Neural cell (in vitro differentiated cells): Measurements from ENCODE around the gene ADAMTS15. TPM values are rescaled to one million over a fixed set of nuclear protein-coding genes. Genes with fewer than 3 reads are reported as not detected.

ENCODE experiments used
- H2AFZ ChIP-seq: fragments of 200-600, 300-800 bp; sonication (generic), shearing (Covaris generic); 2 replicates; pipeline ENCODE4 v1.6.0; 2014; ENCODE audit warnings: low read depth, mild to moderate bottlenecking, antibody characterized with exemption, low read length, moderate library complexity
- H3F3A ChIP-seq: fragments of 200-600 bp; shearing (Covaris generic); 2 replicates; pipeline ENCODE4 v1.6.1; 2016; ENCODE audit warnings: mild to moderate bottlenecking, moderate library complexity, mixed read lengths, antibody characterized with exemption, low read length; ENCODE audit not compliant: insufficient read depth, poor library complexity, severe bottlenecking
- H3K27ac ChIP-seq: fragments of 200-600, 300-800 bp; sonication (generic), shearing (Covaris generic); 2 replicates; pipeline ENCODE4 v1.5.1; 2014; ENCODE audit warnings: mild to moderate bottlenecking, low read length, moderate library complexity
- H3K27me3 ChIP-seq: fragments of 300-800, 200-600 bp; sonication (generic), shearing (Covaris generic); 2 replicates; pipeline ENCODE4 v1.6.0; 2014; ENCODE audit warnings: mild to moderate bottlenecking, low read depth, low read length, moderate library complexity; ENCODE audit not compliant: insufficient read depth
- H3K36me3 ChIP-seq: fragments of 300-800, 200-600 bp; sonication (generic), shearing (Covaris generic); 2 replicates; pipeline ENCODE4 v1.5.1; 2014; ENCODE audit warnings: mild to moderate bottlenecking, antibody characterized with exemption, low read length, moderate library complexity; ENCODE audit not compliant: insufficient read depth
- H3K4me2 ChIP-seq: fragments of 300-800, 200-600 bp; sonication (generic), shearing (Covaris generic); 2 replicates; pipeline ENCODE4 v1.6.0; 2014; ENCODE audit warnings: mild to moderate bottlenecking, low read length
- H3K4me3 ChIP-seq: fragments of 300-800, 200-600 bp; sonication (generic), shearing (Covaris generic); 2 replicates; pipeline ENCODE4 v1.5.1; 2014; ENCODE audit warnings: mild to moderate bottlenecking, low read length, moderate library complexity
- H3K79me2 ChIP-seq: fragments of 200-600 bp; shearing (Covaris generic); replicated peaks from 2 replicates; pipeline ENCODE4 v1.6.0; 2014; ENCODE audit warnings: mild to moderate bottlenecking, low read length, moderate library complexity; ENCODE audit not compliant: insufficient read depth
- H3K9ac ChIP-seq: fragments of 300-800, 200-600 bp; sonication (generic), shearing (Covaris generic); 2 replicates; pipeline ENCODE4 v1.6.1; 2016; ENCODE audit warnings: mild to moderate bottlenecking, low read length, mixed read lengths
- H3K9me2 ChIP-seq: fragments of 200-600 bp; shearing (Covaris generic); 2 replicates; pipeline ENCODE4 v1.6.1; 2016; ENCODE audit warnings: mild to moderate bottlenecking, low read length, mixed read lengths; ENCODE audit not compliant: insufficient read depth
- H3K9me3 ChIP-seq: fragments of 200-600, 300-800 bp; sonication (generic), shearing (Covaris generic); 2 replicates; pipeline ENCODE4 v1.6.1; 2016; ENCODE audit warnings: mild to moderate bottlenecking, mixed run types, low read length, moderate library complexity, mixed read lengths
- H4K20me1 ChIP-seq: fragments of 200-600 bp; shearing (Covaris generic); 2 replicates; pipeline ENCODE4 v1.6.1; 2016; ENCODE audit warnings: mild to moderate bottlenecking, mixed run types; ENCODE audit not compliant: insufficient read depth
- CTCF ChIP-seq: fragments of 450-650 bp; IDR thresholded peaks from 2 replicates; pipeline ENCODE4 v1.5.1; 2014; ENCODE audit warnings: antibody characterized with exemption, mild to moderate bottlenecking, moderate library complexity; ENCODE audit not compliant: poor library complexity, severe bottlenecking
- EP300 ChIP-seq: fragments of 450-650 bp; conservative IDR thresholded peaks from 2 replicates; pipeline ENCODE4 v1.6.1; 2014; ENCODE audit warnings: antibody characterized with exemption, mild to moderate bottlenecking, moderate library complexity; ENCODE audit not compliant: poor library complexity, severe bottlenecking
- EZH2 ChIP-seq: fragments of 200-600, 300-800 bp; shearing (Covaris generic), sonication (generic); IDR thresholded peaks from 2 replicates; pipeline ENCODE4 v1.6.1; 2014; ENCODE audit warnings: antibody characterized with exemption, low read length, borderline replicate concordance, mild to moderate bottlenecking; ENCODE audit not compliant: insufficient read depth, poor library complexity, severe bottlenecking
- MXI1 ChIP-seq: fragments of 450-650 bp; conservative IDR thresholded peaks from 2 replicates; pipeline ENCODE4 v1.6.1; 2014; ENCODE audit warnings: antibody characterized with exemption, mild to moderate bottlenecking; ENCODE audit not compliant: poor library complexity, severe bottlenecking
- POLR2AphosphoS5 ChIP-seq: IDR thresholded peaks from 2 replicates; pipeline ENCODE4 v1.6.1; 2012
- RAD21 ChIP-seq: fragments of 450-650 bp; conservative IDR thresholded peaks from 2 replicates; pipeline ENCODE4 v1.6.1; 2014; ENCODE audit warnings: antibody characterized with exemption, mild to moderate bottlenecking, moderate library complexity
- REST ChIP-seq: IDR thresholded peaks from 2 replicates; pipeline ENCODE4 v1.6.1; 2012; ENCODE audit warnings: borderline replicate concordance
- SMC3 ChIP-seq: fragments of 450-650 bp; conservative IDR thresholded peaks from 2 replicates; pipeline ENCODE4 v1.6.1; 2014; ENCODE audit warnings: antibody characterized with exemption, mild to moderate bottlenecking, moderate library complexity; ENCODE audit not compliant: poor library complexity
- TAF1 ChIP-seq: IDR thresholded peaks from 2 replicates; pipeline ENCODE4 v1.6.1; 2012; ENCODE audit warnings: low read depth
- polyA plus RNA-seq: library from polyadenylated mRNA; depleted of rRNA; stranded (reverse); fragments of >200 nt; gene quantifications from 2 replicates; pipeline ENCODE4 v1.2.3, GENCODE V29; 2014

Gene ADAMTS15
- polyA plus RNA-seq, 1 donor from 2014 or later, result 1.1 TPM

DNA sequence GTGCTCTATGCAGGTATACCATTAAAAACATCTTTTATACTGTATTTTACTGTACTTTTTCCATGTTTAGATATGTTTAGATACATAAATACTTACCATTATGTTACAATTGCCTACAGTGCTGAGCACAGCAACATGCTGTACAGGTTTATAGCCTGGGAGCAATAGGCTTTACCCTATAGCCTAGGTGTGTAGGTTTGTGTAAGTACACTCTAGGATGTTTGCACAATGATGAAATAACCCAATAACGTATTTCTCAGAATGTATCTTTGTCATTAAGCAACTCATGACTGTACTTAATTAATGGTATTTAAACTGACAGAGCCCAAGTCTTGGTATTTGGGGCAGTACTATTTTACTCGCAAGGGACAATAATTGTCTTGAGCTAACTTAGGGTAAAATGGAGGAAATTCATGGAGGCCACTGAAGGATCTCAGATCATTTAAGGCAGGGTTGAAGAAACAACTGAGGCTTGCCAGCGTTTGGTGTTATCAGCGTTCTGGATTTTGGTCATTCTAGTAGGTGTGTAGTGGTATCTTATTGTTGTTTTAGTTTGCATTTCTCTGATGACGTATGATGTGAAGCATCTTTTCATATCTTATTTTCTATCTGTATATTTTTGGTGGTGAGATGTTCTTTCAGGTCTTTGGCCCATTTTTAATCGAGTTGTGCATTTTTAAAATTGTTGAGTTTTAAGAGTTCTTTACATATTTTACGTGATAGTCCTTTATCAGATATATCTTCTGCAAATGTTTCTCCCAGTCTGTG, 42.4 kb downstream of the ADAMTS15 start:
- no peak for TF ChIP-seq POLR2AphosphoS5
- no peak for TF ChIP-seq EP300
- no peak for TF ChIP-seq MXI1
- TF ChIP-seq SMC3, result no peak
- no peak for TF ChIP-seq REST
- TF ChIP-seq EZH2, result no peak
- no peak for TF ChIP-seq TAF1
- TF ChIP-seq CTCF, result no peak
- TF ChIP-seq RAD21, result no peak
- H3K79me2 ChIP-seq, result no peaks in the 10 kb centered on the region
- no peak overlapping the region for H3K27ac ChIP-seq
- no peak overlapping the region for H3K4me3 ChIP-seq
- no peak overlapping the region for H3K9ac ChIP-seq
- no peaks in the 10 kb centered on the region for H3K27me3 ChIP-seq
- H3K9me2 ChIP-seq, result no peaks in the 10 kb centered on the region
- H2AFZ ChIP-seq, result no peak overlapping the region
- H3K4me2 ChIP-seq, result no peak overlapping the region
- H3K36me3 ChIP-seq, result no peaks in the 10 kb centered on the region
- H3K9me3 ChIP-seq, result no peaks in the 10 kb centered on the region
- no peaks in the 10 kb centered on the region for H3F3A ChIP-seq
- no peaks in the 10 kb centered on the region for H4K20me1 ChIP-seq

DNA sequence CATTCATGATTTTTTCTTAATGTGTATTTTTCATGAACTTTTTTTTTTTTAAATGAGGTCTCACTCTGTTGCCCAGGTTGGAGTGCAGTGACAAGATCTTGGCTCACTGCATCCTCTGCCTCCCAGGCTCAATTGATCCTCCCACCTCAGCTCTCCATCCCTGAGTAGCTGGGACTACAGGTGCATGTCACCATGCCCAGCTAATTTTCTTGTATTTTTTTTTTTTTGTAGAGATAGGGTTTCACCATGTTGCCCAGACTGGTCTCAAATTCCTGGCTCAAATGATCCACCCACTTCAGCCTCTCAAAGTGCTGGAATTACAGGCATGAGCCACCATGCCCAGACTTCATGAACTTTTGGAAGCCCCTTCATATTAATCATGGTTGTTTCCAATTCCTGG, 49.7 kb downstream of the ADAMTS15 start:
- no peak for TF ChIP-seq TAF1

More for the DNA sequence above, 49.7 kb downstream of the ADAMTS15 start:
- Histone ChIP-seq H3K9ac (no peak overlapping the region), H3K9me2 (no peaks in the 10 kb centered on the region), H3K4me3 (no peak overlapping the region), H4K20me1 (no peaks in the 10 kb centered on the region), H2AFZ (no peak overlapping the region), H3K9me3 (no peaks in the 10 kb centered on the region), H3F3A (no peaks in the 10 kb centered on the region), H3K4me2 (no peak overlapping the region), H3K27me3 (no peaks in the 10 kb centered on the region), H3K36me3 (no peaks in the 10 kb centered on the region), H3K79me2 (no peaks in the 10 kb centered on the region), H3K27ac (no peak overlapping the region)
